Measurements from ENCODE around the gene HEATR1. TPM values are rescaled to one million over a fixed set of nuclear protein-coding genes. Genes with fewer than 3 reads are reported as not detected.

Gene HEATR1
- total RNA-seq, 1 experiment from 2014 or later = 68.3 TPM

DNA sequence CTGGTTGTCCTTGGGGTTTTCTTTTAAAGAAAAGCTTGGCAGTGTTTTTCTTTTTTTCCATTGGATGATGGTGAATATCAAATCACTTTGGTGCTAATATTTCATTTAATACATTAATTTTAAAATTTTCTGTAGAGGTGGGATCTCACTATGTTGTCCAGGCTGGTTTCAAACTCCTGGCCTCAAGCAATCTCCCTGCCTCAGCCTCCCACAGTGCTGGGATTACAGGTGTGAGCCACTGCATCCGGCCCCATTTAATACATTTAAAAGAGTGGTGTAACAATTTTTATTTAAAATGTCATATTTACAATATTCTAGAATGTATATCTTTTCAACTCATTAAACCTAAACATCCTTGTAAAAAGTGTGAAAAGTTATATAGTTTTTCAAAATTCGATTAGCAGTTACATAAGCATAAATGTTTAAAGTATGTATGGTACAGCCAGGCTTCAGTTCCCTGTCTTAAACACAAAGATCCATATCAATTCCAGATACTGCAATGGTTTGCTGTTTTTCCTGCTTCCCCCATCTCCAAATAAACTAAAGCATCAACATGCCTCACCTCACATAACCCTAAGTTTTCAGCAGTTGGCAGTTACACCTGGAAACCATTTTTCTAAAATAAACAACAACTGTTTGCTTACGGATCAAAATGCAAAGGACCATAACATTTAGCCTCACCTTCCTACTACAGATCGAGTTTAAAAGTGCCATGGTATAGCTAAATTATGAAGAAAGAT lies 89.4 kb downstream of the HEATR1 start:
- Histone ChIP-seq H3K9me2 (ENCODE audit: insufficient read depth) (no peaks in the 10 kb centered on the region), H2AFZ (ENCODE audit: low read depth, low read length, poor library complexity, severe bottlenecking) (no peak overlapping the region), H4K20me1 (ENCODE audit: insufficient read depth) (no peaks in the 10 kb centered on the region), H3K36me3 (ENCODE audit: control insufficient read depth in 1 of 2, insufficient read depth in 2 of 2, low read length in 2 of 2) (no peaks in the 10 kb centered on the region), H3K27ac (ENCODE audit: low read depth, low read length) (no peak overlapping the region), H3K4me1 (ENCODE audit: control insufficient read depth in 1 of 2, insufficient read depth in 2 of 2, low read length in 2 of 2) (no peaks in the 10 kb centered on the region), H3K9ac (ENCODE audit: low read length) (no peak overlapping the region), H3K4me2 (ENCODE audit: low read length) (no peak overlapping the region), H3K79me2 (ENCODE audit: insufficient read depth, low read length) (no peaks in the 10 kb centered on the region), H3K27me3 (ENCODE audit: insufficient read depth, low read length) (no peaks in the 10 kb centered on the region), H3K4me3 (replicated peaks in 1 of 2; ENCODE audit: low read depth in 1 of 2, low read length in 2 of 2) (no peak overlapping the region), H3K9me3 (ENCODE audit: control insufficient read depth in 1 of 2, insufficient read depth in 1 of 2, low read depth in 1 of 2, low read length in 2 of 2) (no peaks in the 10 kb centered on the region)
- CTCF ChIA-PET = no interaction called here
- DNase-seq (ENCODE audit: low read depth, low spot score) (no peak), ATAC-seq (no peak)
- RAD21 ChIA-PET (ENCODE audit: low non-redundant PET in 1 of 2, low total read pairs in 2 of 2, uncharacterized antibody in 2 of 2, unreplicated experiment in 2 of 2) = no interaction called here
- intact Hi-C loops (cut with micrococcal nuclease) = no loop called here
- TF ChIP-seq REST (IDR thresholded peaks at IDR 0.05; ENCODE audit: low read depth) = no peak
- TF ChIP-seq POLR2AphosphoS5 (IDR thresholded peaks at IDR 0.05; ENCODE audit: low read depth, low read length) = no peak
- TF ChIP-seq SIN3A (IDR thresholded peaks at IDR 0.05; ENCODE audit: low read depth) = no peak
- TF ChIP-seq SRF (IDR thresholded peaks at IDR 0.05; ENCODE audit: low read depth) = no peak
- no TSS peak for BruUV-seq (replicated peaks)
- POLR2A ChIA-PET = no interaction called here

All from HCT116 (cell line).